Left colon (tissue), 2 donors: Measurements from ENCODE around the gene CDH5. TPM values are rescaled to one million over a fixed set of nuclear protein-coding genes. Genes with fewer than 3 reads are reported as not detected.

Experiments used
- ATAC-seq: fragments of 200-7000 bp; cut with Tn5 transposase; one replicate; pipeline ENCODE4 v1.9.1; 2020; ENCODE audit warnings: mild to moderate bottlenecking, moderate library complexity
- DNase-seq, 2 donors: peaks; one replicate each; pipeline ENCODE4 v3.0.0-alpha.2; 2020
- intact Hi-C, 2 donors: fragments of 100-400 bp; cut with DNase I in 1 of 2; cut with micrococcal nuclease in 1 of 2; formaldehyde crosslinking; loops; one replicate each; pipeline versions ENCODE4 v1.11.2 to v1.14.0; 2022; cut with DNase I, micrococcal nuclease
- total RNA-seq, 2 donors: library from RNA; stranded (reverse); fragmentation: NEBNext Ultra II Directional; extraction: Animal tissue kit (Norgen Biotek cat#: 25700); gene quantifications; one replicate each; pipeline ENCODE4 v1.2.1, GENCODE V29; 2021
- donor health status: DM: no; HTN: no; CAD: no.
- donor health status: DM: yes; HTN: yes; CAD: no.

The CDH5 gene
- total RNA-seq, 2 donors from 2014 or later, result 7.7 to 9.9 TPM

DNA sequence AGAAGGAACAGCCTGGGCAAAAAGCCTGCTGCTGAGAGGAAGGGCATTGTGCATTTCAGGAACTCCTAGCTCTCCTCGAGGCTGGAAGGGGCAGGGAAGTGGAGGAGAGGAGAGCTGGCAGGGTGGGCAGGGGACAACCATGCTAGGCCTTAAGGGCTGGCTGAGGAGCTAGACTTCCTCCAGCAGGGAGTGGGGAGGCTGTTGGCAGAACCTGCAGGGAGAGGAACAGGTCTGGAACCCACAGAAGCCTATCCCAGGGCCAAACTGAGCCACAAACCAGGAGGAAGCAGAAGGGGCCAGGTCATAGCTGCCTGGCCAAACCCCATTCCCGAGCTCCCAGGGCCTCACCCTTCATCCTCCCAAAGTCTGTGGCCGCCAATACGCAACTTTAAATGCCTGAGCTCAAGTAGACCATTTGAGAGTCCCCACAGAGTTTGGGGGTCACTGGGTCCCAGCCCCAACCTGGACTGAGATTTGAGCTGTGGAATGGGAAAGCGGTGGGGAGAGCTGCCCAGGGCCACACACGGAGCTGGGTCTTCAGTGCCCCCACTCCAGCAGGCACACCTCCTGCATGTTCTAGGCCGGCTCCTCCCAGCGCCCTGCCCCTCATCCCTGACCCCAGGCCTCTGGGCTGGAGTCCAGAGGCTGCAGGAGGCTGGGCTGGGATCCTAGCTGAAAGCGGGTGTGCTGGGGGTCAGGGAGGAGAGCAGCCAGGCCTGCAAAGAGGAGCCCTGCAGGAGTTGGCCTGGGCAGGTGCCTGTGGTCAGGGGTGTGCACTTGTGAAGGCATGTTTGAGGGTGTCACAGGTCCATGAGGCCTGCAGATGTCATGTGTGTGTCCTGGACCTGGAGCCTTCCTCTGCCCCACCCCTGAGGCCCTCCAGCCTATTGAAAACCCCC lies 4.5 kb downstream of the CDH5 start:
- ATAC-seq, result no peak
- intact Hi-C loops, result no loop called here
- no peak for DNase-seq

DNA sequence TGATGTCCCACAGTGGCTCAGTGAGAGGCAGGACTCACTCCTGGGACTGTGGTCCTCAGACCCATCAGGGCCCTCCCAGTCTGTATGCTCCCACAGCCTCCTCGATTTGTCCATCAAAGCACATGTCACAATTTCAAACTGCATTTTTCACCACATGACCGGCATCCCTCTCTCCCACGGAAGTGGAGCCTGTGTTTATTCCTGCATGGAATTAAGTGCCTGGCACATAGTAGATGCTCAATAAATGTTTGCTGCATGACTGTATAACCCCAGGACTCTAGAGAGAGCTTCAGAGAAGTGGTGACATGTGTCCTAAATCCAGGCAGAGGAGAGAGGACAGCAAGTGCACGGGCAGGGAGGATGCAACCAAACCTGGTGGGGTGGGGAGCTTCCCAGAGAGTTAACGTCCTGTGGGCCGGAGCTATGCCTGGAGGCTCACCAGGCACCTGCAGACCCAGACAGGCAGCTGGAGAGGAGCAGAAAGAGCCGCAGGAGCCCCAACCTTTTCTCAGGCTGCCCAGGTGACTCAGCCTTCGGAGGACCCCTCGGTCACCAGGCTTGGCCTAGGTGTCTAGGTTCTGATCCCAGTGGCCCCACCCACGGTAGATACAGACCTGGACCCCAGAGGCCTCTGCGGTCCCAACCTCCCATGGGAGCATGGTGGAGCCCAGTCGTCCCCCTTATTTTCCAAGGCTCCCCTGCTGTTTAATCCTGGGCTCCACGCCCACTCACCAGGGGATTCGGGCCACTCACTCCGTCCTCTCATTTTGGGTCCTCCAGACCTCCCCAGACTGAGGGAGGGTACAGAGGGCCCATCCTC lies 5.8 kb downstream of the CDH5 start:
- DNase-seq, result peak in 1 of 2 donors; percentile 8
- intact Hi-C loops, result no loop called here

DNA sequence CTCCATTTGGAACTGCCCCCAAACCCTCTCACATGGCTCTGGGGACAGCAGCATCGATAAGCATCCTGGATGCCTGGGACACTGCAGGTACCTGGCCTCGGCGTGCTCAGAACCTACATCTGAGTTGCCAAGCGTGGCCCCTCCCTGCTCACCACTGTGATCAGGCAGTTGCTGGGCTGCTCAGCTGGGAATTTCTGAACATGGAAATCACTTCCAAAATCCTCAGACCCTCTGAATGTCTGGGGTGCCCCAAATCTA lies 6.3 kb downstream of the CDH5 start:
- DNase-seq (no peak), ATAC-seq (no peak)
- intact Hi-C loops, result no loop called here

More for the DNA sequence above, 5.8 kb downstream of the CDH5 start:
- no peak for ATAC-seq

DNA sequence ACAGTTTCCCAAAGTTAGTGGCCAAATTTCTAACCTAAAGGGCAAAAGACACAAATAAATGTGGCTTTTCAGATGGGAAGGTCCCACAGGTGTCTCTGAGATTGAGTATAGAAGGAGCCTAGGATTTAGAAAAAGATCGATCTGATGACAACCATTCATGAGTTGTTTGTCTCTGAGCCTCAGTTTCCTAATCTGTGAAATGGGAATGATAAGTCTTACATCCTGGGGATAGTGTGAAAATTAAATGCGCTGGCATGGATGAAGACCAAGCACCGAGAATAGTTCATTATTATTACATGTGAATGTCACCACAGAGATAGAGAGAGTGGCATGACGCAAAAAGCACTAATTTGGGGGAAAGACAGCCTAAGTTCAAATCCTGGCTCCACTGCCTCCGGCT lies 7.2 kb downstream of the CDH5 start:
- DNase-seq (no peak), ATAC-seq (no peak)
- intact Hi-C loops, result no loop called here

DNA sequence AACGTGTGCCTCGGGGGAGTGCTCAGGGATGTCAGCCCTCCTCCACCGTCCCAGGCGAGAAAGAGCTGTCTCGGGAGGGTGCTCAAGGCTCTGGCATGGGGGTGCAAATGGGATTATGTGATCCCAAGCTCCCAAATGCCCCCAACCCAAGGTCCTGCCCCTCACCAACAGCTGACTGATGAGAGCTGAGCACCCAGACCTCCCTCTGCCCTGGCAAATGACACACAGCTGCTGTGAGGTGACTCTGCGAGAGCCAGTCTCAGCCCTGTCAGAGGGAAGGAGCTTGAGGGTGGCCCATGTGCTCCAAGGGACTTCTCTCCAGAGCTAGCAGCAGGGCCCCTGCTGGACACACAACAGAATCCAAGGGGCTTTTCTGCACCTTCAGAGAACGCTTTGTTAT lies 7.7 kb downstream of the CDH5 start:
- intact Hi-C loops, result no loop called here
- DNase-seq (no peak), ATAC-seq (no peak)

DNA sequence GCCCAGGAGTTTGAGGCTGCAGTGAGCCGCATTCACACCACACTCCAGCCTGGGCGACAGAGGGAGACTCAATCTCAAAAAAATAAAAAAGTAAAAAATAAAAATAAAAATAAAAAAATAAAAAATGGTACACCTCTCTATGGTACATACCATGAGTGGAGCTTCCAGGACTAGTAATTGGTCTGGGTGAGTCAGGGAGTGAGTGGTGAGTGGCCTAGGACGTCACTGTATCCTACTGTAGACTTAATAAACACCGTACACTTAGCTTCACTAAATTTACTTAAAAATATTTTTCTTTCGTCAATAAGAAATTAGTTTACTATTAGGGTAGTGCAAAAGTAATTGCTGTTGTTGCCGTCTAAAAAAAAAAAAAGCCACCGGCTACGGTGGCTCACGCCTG lies 9.0 kb downstream of the CDH5 start:
- intact Hi-C loops, result no loop called here
- ATAC-seq (no peak), DNase-seq (no peak)

DNA sequence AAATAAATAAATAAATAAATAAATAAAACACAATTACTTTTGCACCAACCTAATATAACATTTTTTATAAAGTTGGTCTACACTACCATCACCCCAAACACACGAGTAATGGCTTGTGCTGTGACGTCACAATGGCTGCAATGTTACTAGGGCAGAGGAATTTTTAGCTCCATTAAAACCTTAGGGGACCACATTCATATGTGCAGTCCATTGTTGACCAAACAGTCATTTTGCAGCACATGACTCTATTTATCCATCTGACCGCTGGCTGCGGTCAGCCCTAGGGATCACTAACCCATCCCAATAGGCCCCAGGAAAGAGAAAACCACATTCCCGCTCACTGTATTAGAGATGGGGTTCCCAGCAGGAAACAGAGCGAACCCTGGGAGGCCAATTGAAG lies 9.6 kb downstream of the CDH5 start:
- ATAC-seq, result no peak
- DNase-seq, result no peak
- intact Hi-C loops, result no loop called here

DNA sequence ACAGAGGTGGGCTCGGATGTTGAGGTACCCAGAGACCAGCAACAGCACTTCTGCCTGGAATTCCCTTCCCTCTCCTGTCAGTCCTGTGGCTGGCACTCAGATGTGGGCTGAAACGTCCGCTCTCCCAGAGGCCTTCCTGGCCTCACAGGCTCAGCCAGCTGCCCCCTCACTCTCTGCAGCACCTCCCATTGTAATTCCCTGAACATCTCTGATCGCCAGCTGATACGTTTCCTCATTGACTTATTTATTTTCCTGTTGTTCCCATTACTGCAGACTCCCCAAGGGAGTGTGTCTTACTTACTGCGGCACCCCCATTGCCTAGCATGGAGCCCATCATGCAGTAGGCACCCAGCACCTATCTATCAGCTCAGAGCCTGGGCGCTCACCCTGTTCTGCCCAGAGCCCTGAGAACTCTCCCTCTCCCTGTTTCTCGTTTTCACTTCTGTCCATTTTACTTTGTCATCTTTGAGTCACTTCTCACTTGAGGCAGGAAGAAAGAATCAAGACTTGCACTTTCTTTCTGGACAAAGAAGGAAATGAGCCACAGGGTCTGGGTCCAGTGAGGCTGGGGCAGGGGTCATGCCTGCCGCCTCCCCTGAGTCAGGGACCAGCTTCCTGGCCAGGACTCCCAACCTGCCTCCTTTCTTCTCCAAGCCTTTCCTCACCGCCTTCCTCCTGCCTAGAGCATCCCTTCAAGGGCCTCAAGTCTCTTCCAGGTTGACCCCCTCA lies 10.2 kb downstream of the CDH5 start:
- DNase-seq (no peak), ATAC-seq (no peak)
- intact Hi-C loops, result no loop called here

DNA sequence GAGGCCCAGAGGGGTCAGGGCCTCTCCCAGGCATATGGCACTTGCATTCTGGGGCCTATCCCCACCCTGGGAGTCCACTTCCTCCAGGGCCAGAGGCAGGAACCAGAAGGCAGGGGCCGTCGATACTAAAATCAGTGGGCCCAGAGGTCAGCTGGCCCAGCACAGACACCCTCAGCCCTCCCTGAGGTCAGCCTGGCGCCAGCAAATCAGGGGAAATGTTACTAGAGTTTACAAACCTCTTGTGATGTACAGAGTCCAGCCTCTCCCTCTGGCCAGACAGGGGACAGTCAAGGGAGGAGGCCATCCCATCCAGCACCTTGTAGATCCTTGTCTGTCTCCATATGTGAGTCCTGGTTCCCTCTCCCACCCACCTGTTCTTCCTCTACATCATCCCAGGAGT lies 10.8 kb downstream of the CDH5 start:
- intact Hi-C loops, result no loop called here
- ATAC-seq, result peak; percentile 22

DNA sequence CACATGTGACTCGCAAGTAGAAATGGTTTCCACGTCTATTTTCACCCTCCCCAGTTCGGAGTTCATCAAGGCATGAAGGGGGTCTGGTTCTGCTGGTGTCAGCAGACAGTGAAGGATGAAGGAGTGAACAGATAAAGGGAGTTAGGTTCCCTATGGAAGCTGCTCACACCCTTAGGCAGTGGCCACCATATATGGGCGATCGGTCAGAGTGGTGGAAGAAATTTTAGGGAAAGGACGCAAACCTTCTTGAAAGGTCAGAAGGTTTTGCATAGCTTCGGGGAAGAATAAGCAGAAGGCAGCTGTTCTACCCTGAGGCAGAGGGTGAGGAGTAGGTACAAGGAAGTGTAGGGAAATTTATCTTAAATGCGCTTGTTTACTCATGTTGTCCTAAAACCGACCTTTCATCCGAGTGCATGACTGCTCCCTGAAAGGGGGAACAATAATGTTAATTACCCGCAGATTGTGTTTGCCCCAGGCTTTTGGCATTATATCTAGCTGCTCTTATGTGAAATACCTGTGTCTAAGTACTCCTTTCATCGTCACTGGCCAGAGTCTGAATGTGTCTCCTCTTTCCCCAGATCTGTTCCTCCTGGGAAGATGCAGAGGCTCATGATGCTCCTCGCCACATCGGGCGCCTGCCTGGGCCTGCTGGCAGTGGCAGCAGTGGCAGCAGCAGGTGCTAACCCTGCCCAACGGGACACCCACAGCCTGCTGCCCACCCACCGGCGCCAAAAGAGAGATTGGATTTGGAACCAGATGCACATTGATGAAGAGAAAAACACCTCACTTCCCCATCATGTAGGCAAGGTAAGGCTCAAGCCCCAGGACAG lies 12.5 kb downstream of the CDH5 start:
- peak; percentile 77 for ATAC-seq
- no peak for DNase-seq
- intact Hi-C loops, result no loop called here

More for the DNA sequence above, 10.8 kb downstream of the CDH5 start:
- DNase-seq, result no peak

DNA sequence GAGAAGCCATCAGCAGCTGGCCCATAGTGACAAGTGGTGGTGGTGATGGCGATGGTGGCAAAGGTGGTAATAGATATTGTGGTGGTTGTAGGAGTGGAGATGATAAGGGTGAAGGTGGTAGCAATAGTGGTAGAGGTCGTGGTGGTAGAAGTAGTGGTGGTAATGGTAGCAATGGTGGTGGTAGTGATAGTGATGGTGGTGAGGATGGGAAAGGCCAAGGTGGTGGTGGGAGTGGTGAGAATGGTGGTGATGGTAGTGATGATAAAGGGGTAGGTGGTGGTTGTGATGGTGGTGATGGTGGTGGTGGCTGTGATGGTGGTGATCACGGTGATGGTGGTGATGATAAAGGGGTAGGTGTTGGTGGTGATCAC lies 13.1 kb downstream of the CDH5 start:
- ATAC-seq (no peak), DNase-seq (no peak)
- intact Hi-C loops, result no loop called here

DNA sequence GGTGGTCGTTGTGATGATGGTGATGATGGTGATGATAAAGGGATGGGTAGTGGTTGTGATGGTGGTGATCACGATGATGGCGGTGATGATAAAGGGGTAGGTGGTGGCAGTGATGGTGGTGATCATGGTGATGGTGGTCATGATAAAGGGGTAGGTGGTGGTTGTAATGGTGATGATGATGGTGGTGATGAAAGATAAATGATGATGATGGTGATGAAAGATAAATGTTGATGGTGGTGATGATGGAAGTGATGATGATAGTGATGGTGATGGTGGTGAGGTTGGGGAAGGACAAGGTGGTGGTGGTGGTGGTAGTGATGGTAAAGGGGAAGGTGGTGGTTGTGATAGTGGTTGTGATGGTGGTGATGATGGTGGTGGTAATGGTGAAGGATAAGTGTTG lies 13.9 kb downstream of the CDH5 start:
- intact Hi-C loops, result no loop called here
- DNase-seq (no peak), ATAC-seq (no peak)

DNA sequence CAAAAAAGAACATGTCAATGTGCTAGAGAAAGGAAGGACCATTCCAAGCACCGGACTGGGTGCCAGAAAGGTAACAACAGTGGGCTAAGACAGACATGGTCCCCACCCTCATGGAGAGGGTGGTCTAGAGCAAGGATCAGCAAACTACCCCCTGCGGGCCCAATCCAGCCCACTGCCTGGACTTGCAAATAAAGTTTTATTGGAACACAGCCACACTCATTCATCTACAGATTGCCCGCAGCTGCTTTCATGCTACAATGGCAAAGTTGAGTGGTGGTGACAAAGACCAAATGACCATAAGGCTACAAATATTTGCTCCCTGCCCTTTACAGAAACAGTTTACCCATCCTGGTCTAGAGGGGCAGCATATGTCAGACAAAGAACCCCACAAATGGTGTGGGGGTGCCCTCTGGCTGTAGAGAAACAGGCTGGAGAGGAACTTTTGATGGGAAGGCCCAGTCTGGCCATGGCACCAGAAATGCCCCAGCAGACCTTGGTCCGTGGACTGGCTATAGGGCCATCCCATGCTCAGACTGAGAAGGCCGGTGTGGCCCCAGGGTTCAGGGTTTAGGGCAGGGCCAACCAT lies 15.2 kb downstream of the CDH5 start:
- intact Hi-C loops, result no loop called here
- DNase-seq, result no peak
- ATAC-seq, result no peak

DNA sequence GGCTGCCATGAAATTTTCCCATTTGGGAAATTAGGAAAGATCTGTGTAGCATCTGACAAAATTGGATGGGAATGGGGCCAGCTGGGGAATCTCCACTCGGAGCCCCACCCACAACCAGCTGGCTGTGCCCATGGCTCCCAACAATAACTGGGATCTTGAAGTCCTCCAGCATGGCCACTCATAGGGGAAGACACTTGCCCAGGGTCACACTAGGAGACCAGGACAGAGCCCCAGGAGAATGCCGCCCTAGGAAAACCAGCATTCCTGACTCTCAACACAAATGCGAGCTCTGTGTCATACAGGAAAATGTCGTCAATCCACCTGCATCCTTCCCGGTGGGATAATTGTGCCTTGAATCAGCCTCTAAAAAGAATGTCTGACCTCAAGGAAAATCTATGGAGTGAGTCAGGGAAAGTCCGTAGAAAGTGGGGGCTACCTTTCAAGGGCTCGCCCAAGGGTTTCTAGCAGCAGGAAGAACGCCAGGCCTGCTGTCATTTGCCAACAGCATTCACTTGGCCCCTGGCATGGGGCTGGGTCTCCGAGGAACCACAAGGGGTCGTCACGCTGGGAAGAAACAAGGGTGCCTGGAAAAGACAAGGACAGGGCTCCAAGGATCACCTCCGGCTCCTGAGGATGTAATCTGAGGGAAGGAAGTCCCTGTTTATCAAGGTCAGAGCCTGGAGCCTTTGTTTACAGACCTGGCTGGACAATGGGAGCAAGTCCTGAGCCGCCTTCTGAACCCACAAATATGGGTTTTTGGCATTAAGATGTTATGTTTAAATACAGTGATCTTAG lies 15.9 kb downstream of the CDH5 start:
- no peak for ATAC-seq
- DNase-seq, result no peak
- intact Hi-C loops, result no loop called here

DNA sequence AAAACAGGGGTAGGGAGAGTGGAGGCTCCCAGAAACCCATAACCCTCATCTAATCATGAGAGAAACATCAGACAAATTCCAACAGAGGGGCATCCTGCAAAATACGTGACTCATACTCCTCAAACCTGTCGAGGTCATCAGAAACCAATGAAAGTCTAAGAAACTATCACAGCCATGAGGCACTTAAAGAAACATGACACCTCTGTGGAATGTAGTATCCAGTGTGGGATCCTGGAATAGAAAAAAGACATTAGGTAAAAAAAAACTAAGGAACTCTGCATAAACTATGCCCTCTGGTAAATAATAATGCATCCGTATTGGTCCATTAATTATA lies 16.4 kb downstream of the CDH5 start:
- intact Hi-C loops, result no loop called here
- ATAC-seq (no peak), DNase-seq (no peak)

DNA sequence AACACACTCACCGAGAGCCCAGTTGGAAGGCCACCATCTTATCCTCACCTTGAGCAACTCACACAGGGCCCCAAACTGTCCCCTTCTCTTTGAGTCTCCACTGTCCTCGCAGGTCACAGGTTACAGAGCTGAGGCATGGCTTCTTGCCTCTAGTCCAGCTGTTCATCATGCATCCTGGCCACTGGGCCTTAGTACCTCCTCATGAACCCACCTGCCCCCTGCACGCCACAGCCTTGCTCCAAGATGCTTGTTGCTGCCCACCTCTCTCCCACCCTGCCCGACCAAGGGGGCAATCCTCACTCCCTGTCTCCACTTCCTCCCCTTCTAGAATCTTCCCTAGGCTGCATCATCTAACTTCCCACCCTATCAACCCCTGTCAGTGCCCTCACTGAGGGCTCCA lies 17.1 kb downstream of the CDH5 start:
- no peak for DNase-seq
- ATAC-seq, result no peak
- intact Hi-C loops, result no loop called here

DNA sequence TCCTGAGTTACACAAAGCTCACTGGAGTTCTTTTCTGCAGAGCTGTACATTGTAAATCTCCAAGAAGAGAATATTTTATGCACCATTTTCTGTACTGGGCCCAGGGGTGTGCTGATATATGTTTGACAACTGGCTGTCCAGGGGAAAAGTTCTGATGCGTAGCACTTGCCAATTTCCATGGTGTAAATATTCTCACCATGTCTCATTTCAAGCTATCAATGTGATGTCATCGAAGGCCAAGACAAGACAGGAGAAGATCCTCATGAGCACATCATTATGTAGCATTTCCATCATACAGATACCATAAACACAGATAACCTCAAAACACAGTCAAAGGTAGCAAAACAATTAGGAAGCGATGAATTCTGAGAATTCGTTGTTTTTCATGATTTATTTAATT lies 18.9 kb downstream of the CDH5 start:
- ATAC-seq, result no peak
- no peak for DNase-seq
- intact Hi-C loops, result no loop called here
